H1 (cell line): ENCODE measurements around the gene ERO1B. TPM values are rescaled to one million over a fixed set of nuclear protein-coding genes. Genes with fewer than 3 reads are reported as not detected.

Source experiments
- CTCF ChIA-PET: fragments of 300-600 bp; sonication (Branson Sonifier 250); formaldehyde crosslinking; loops from one replicate; lab custom pipeline; 2021; ENCODE audit not compliant: partially characterized antibody; lab: Charles Lee
- POLR2A ChIA-PET: fragments of 300-600 bp; sonication (Branson Sonifier 250); formaldehyde crosslinking; loops from one replicate; lab custom pipeline; 2021; ENCODE audit warnings: inconsistent platforms; ENCODE audit not compliant: partially characterized antibody; lab: Charles Lee
- DNase-seq, 2 experiments: peaks; one replicate each; pipeline versions ENCODE4 v3.0.0 to v3.0.0-alpha.2; 2010 to 2022; ENCODE audit warnings: low spot score in 2 of 2, low read depth in 1 of 2, mixed read lengths in 1 of 2
- FAIRE-seq: peaks from 2 replicates; lab custom pipeline; 2011; peaks lifted over from hg19 to GRCh38; lab: Jason Lieb, UNC
- H2AFZ ChIP-seq: 2 replicates; pipeline ENCODE4 v1.8.1; 2012; ENCODE audit warnings: low read length, inconsistent platforms
- H2AK5ac ChIP-seq: 2 replicates; pipeline ENCODE4 v1.6.1; 2013; ENCODE audit warnings: low read depth, low read length
- H2BK120ac ChIP-seq: replicated peaks from 2 replicates; pipeline ENCODE3; 2013; ENCODE audit warnings: low read depth, low read length, inconsistent platforms
- H2BK12ac ChIP-seq: 2 replicates; pipeline ENCODE4 v1.6.1; 2013; ENCODE audit warnings: low read depth, low read length
- H2BK15ac ChIP-seq: 2 replicates; pipeline ENCODE4 v1.6.1; 2013; ENCODE audit warnings: low read length
- H2BK20ac ChIP-seq: 2 replicates; pipeline ENCODE4 v1.6.1; 2013; ENCODE audit warnings: low read length
- H2BK5ac ChIP-seq: 2 replicates; pipeline ENCODE4 v1.6.1; 2013; ENCODE audit warnings: low read depth, low read length
- H3K14ac ChIP-seq: 2 replicates; pipeline ENCODE4 v1.6.1; 2013; ENCODE audit warnings: inconsistent platforms; ENCODE audit not compliant: insufficient read length
- H3K18ac ChIP-seq: 2 replicates; pipeline ENCODE4 v1.6.1; 2013; ENCODE audit warnings: low read length; ENCODE audit errors: extremely low read depth
- H3K23ac ChIP-seq: 2 replicates; pipeline ENCODE4 v1.6.1; 2013; ENCODE audit warnings: inconsistent platforms; ENCODE audit not compliant: insufficient read length
- H3K23me2 ChIP-seq: 2 replicates; pipeline ENCODE4 v1.6.1; 2013; ENCODE audit warnings: low read depth, low read length
- H3K27ac ChIP-seq: 2 replicates; pipeline ENCODE4 v1.6.1; 2011; ENCODE audit warnings: low read depth, low read length, inconsistent platforms
- H3K27me3 ChIP-seq, 4 experiments: replicated peaks in 1 of 4; 1 replicate in 1 of 4; 2 replicates in 3 of 4; pipeline versions ENCODE4 v1.6.1 to v1.8.1; 2011 to 2013; ENCODE audit warnings: low read length in 3 of 4, mild to moderate bottlenecking in 3 of 4, inconsistent platforms in 2 of 4, mixed read lengths in 2 of 4, moderate library complexity in 1 of 4; ENCODE audit not compliant: control insufficient read depth in 3 of 4, insufficient read depth in 3 of 4; ENCODE audit errors: extremely low read depth in 1 of 4
- H3K36me3 ChIP-seq, 4 experiments: 2 replicates each; pipeline versions ENCODE4 v1.6.1 to v1.8.1; 2011 to 2013; ENCODE audit warnings: mild to moderate bottlenecking in 4 of 4, low read length in 3 of 4, moderate library complexity in 2 of 4, control low read depth in 1 of 4, inconsistent platforms in 1 of 4; ENCODE audit not compliant: insufficient read depth in 4 of 4, control insufficient read depth in 2 of 4
- H3K4ac ChIP-seq: replicated peaks from 2 replicates; pipeline ENCODE3; 2013; ENCODE audit warnings: low read length, low read depth, mixed read lengths, inconsistent platforms; ENCODE audit not compliant: insufficient read length
- H3K4me1 ChIP-seq, 4 experiments: replicated peaks in 1 of 4; 1 replicate in 1 of 4; 2 replicates in 3 of 4; pipeline versions ENCODE4 v1.6.1 to v1.8.1; 2011 to 2013; ENCODE audit warnings: low read length in 3 of 4, inconsistent platforms in 2 of 4, mixed read lengths in 1 of 4; ENCODE audit not compliant: insufficient read depth in 4 of 4, control insufficient read depth in 3 of 4
- H3K4me2 ChIP-seq, 2 experiments: 2 replicates each; pipeline versions ENCODE4 v1.6.1 to v1.8.1; 2011 to 2013; ENCODE audit warnings: low read depth in 2 of 2, low read length in 2 of 2, control low read depth in 1 of 2, inconsistent platforms in 1 of 2, mild to moderate bottlenecking in 1 of 2; ENCODE audit not compliant: insufficient read depth in 1 of 2
- H3K4me3 ChIP-seq, 4 experiments: fragments of 200-600, 300-600 bp in 1 of 4; sonication (generic), shearing (Covaris generic), sonication (Bioruptor Twin) in 1 of 4; 2 replicates each; pipeline versions ENCODE4 v1.5.1 to v1.8.1; 2011 to 2016; ENCODE audit warnings: low read length in 4 of 4, low read depth in 3 of 4, control low read depth in 2 of 4, inconsistent platforms in 2 of 4, mild to moderate bottlenecking in 2 of 4, mixed read lengths in 1 of 4, moderate library complexity in 1 of 4; ENCODE audit not compliant: insufficient read depth in 2 of 4; ENCODE audit errors: extremely low read depth in 1 of 4
- H3K56ac ChIP-seq: replicated peaks from 2 replicates; pipeline ENCODE3; 2013; ENCODE audit warnings: low read depth, mild to moderate bottlenecking, mixed read lengths, low read length, inconsistent platforms; ENCODE audit not compliant: insufficient read length
- H3K79me1 ChIP-seq: 2 replicates; pipeline ENCODE4 v1.6.1; 2013; ENCODE audit warnings: low read depth, low read length, control low read depth
- H3K79me2 ChIP-seq, 2 experiments: 2 replicates each; pipeline versions ENCODE4 v1.6.1 to v1.8.1; 2012 to 2013; ENCODE audit warnings: low read length in 2 of 2, mild to moderate bottlenecking in 2 of 2, inconsistent platforms in 1 of 2; ENCODE audit not compliant: insufficient read depth in 2 of 2, control insufficient read depth in 1 of 2
- H3K9ac ChIP-seq, 4 experiments: replicated peaks in 1 of 4; 1 replicate in 1 of 4; 2 replicates in 3 of 4; pipeline versions ENCODE4 v1.6.1 to v1.8.1; 2011 to 2013; ENCODE audit warnings: low read depth in 3 of 4, low read length in 3 of 4, control low read depth in 2 of 4, mild to moderate bottlenecking in 2 of 4, moderate library complexity in 2 of 4, inconsistent platforms in 1 of 4; ENCODE audit errors: extremely low read depth in 1 of 4
- H3K9me3 ChIP-seq, 2 experiments: 2 replicates each; pipeline versions ENCODE4 v1.6.1 to v1.8.1; 2012 to 2013; ENCODE audit warnings: mild to moderate bottlenecking in 2 of 2, moderate library complexity in 2 of 2, control low read depth in 1 of 2, inconsistent platforms in 1 of 2, low read depth in 1 of 2, low read length in 1 of 2, mixed read lengths in 1 of 2; ENCODE audit not compliant: insufficient read depth in 2 of 2
- H4K20me1 ChIP-seq, 2 experiments: replicated peaks in 1 of 2; 2 replicates each; pipeline versions ENCODE3 to v1.8.1; 2011 to 2013; ENCODE audit warnings: inconsistent platforms in 2 of 2, low read length in 2 of 2, mild to moderate bottlenecking in 1 of 2; ENCODE audit not compliant: insufficient read depth in 2 of 2, control insufficient read depth in 1 of 2
- H4K5ac ChIP-seq: 2 replicates; pipeline ENCODE4 v1.6.1; 2013; ENCODE audit warnings: low read length, low read depth, mixed read lengths, inconsistent platforms; ENCODE audit not compliant: insufficient read length
- H4K8ac ChIP-seq: 2 replicates; pipeline ENCODE4 v1.8.0; 2013; ENCODE audit warnings: mild to moderate bottlenecking, moderate library complexity, low read length, inconsistent platforms; ENCODE audit not compliant: insufficient read depth; ENCODE audit errors: extremely low read depth
- H4K91ac ChIP-seq: replicated peaks from 2 replicates; pipeline ENCODE3; 2013; ENCODE audit warnings: low read length, mixed read lengths, inconsistent platforms; ENCODE audit not compliant: insufficient read length
- TCF12 ChIP-seq: IDR thresholded peaks from 2 replicates; pipeline ENCODE4 v1.6.1; 2011; ENCODE audit warnings: low read depth, mild to moderate bottlenecking, low read length
- polyA plus RNA-seq, 7 experiments: library from polyadenylated mRNA; depleted of rRNA in 3 of 7; stranded (reverse) in 5 of 7; unstranded in 2 of 7; fragments of >200 nt in 5 of 7; fragments of 200-250 nt in 2 of 7; gene quantifications; 1 replicate in 5 of 7; 2 replicates in 1 of 7; 4 replicates in 1 of 7; pipeline versions ENCODE4 v1.2.1 to v1.2.3, GENCODE V29; 2011 to 2013; ENCODE audit warnings: missing spikeins in 2 of 7, mixed read lengths in 2 of 7
- total RNA-seq: library from RNA; stranded (reverse); fragmentation: NEBNext Ultra II Directional; extraction: Animal tissue kit (Norgen Biotek cat#: 25700); gene quantifications from 2 replicates; pipeline ENCODE4 v1.2.1, GENCODE V29; 2021

The ERO1B gene
- total and polyA plus RNA-seq, 2 of the 8 experiments (the other 6 are each of a cell fraction or from before 2014, with no cell fraction given), result 0.74 to 5.6 TPM

- Histone ChIP-seq H3K27me3 (no peaks in the 10 kb centered on the region), H3K4me2 (no peak overlapping the region), H2BK20ac (no peak overlapping the region), H2AK5ac (no peak overlapping the region), H4K20me1 (no peaks in the 10 kb centered on the region), H2BK12ac (no peak overlapping the region), H3K4me3 (no peak overlapping the region), H3K4ac (no peak overlapping the region), H3K18ac (no peak overlapping the region), H4K91ac (no peak overlapping the region), H3K27ac (no peak overlapping the region), H3K23me2 (no peaks in the 10 kb centered on the region), H3K4me1 (no peaks in the 10 kb centered on the region), H3K79me1 (no peaks in the 10 kb centered on the region), H3K56ac (no peak overlapping the region), H3K9ac (no peak overlapping the region), H2BK5ac (no peak overlapping the region), H2BK120ac (no peak overlapping the region), H3K36me3 (no peaks in the 10 kb centered on the region), H4K5ac (no peak overlapping the region), H2BK15ac (no peak overlapping the region), H4K8ac (no peak overlapping the region), H3K9me3 (peaks cover 0 to 15% of the 10 kb centered on the region in 2 experiments; a peak in 2 of 4 replicates), H2AFZ (no peak overlapping the region), H3K79me2 (no peaks in the 10 kb centered on the region), H3K14ac (no peak overlapping the region), H3K23ac (no peak overlapping the region)
- FAIRE-seq (no peak), DNase-seq (no peak)
- no peak for TF ChIP-seq TCF12
- POLR2A ChIA-PET, result interaction anchor here (0.6 kb wide), 1 partner anchor 35 kb away, joined by 3 read pairs; no protein-coding TSS in a partner anchor
- CTCF ChIA-PET, result interaction anchor here (0.6 to 1.1 kb wide), 2 partner anchors 128 to 162 kb away, joined by 3 to 5 read pairs; no protein-coding TSS in a partner anchor
These were observed 42.2 kb upstream of the ERO1B start for GRCh38 chr1:236323819-236324411.
